Measurements from ENCODE around the gene FAM72B. TPM values are rescaled to one million over a fixed set of nuclear protein-coding genes. Genes with fewer than 3 reads are reported as not detected.
"Not testable (repeated sequence)": the region's sequence is repeated elsewhere in the genome, so short reads cannot be mapped to it uniquely, and the experiment has no call there.

The FAM72B gene
- total and polyA plus RNA-seq, 12 donors, result 0.13 to 1.1 (median 0.34) TPM; not detected in 5

DNA sequence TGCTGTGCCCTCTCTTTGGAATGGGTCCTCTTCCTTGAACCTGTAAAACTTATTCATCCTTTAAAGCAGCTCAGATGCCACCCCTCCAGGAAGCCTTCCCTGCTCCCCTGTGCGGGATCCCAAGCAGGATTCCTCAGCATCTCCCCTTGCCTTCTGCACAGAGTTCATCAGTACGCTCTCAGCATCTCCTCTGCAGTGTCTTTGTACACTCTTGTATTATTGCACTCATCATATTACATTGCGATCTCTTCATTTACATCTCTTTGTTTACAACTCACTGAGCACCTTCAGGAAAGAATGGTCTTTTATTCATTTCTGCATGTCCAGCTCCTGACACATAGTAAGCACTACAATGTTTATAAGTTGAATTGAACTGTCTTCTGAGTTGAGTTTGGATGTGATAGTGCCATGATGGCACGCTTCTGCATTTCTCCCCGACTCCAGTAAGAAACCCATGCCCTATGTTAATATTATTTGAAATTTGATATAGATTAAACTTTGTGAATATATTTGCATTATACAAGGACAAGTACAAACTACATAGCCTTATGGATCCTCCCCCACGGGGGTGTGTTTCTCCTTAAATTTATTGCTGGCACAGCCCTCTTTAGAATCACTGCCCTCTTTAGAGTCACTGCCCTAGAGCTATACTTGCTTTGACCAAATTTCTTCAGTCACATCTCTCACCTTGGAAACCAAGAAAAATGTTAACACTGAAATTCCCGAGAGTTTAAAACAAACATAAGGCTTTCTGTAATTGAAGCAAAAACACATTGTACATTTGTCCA, 13.1 kb upstream of the FAM72B start:
- ATAC-seq; H3K4me3 ChIP-seq; intact Hi-C loops (cut with DNase I); H3K36me3 ChIP-seq; H3K27me3 ChIP-seq; H3K9me3 ChIP-seq; DNase-seq; H3K4me1 ChIP-seq; H3K27ac ChIP-seq: not testable (repeated sequence)
- WGBS, 2 donors, result 85 to 93% methylated on average over 2 to 3 of the region's 7 CpGs

DNA sequence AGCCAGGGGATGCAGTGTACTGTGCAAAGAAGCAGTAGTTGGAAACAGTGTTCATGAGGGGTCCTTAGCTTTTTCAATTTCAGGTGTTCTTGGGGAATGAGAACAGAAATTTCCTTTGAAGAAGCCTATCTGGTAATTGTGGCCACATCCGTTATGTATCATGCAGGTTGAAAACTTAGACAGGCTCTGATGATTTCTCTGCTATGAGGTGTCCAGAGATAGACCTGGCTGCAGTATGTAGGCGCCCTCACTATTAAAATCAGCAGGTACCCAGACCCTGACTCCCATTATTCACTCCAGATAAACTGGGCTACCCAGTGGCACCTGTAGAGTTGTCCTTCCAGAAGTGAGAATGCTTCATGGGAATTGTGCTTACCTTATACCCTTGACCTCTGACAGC, 8.4 kb upstream of the FAM72B start:
- H3K27ac ChIP-seq; H3K27me3 ChIP-seq; DNase-seq; H3K4me3 ChIP-seq; ATAC-seq; H3K9me3 ChIP-seq; H3K36me3 ChIP-seq; H3K4me1 ChIP-seq; intact Hi-C loops (cut with DNase I): not testable (repeated sequence)
- 100% methylated on average over 1 to 2 of the region's 2 CpGs for WGBS, 2 donors

DNA sequence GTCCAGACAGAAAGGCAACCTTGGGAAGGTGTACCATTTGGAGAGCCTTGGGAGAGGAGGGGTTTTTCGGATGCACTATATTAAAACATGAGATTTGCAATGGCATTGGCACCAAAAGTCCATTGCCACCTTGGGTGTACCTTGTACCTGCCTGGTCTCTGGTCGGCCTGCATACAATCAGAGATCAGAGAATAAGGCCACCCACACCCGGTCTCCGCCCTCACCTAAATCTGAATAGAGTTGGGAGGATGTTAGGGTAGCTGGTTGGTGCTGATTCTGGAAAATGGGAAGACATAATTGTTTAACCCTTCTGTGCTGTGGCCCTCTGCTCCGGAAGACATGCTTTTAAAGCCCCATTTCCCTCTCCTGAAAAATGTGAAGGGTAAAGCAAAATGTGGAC, 3.8 kb upstream of the FAM72B start:
- H3K27ac ChIP-seq; ATAC-seq; DNase-seq; H3K9me3 ChIP-seq; H3K27me3 ChIP-seq; H3K4me1 ChIP-seq; H3K36me3 ChIP-seq; intact Hi-C loops (cut with DNase I): not testable (repeated sequence)
- 64 to 76% methylated on average over 5 of the region's 5 CpGs for WGBS, 2 donors
- H3K4me3 ChIP-seq, result peak overlapping the region in 5 of 10 donors; percentile 26 to 34 (median 31)

- H3K9me3 ChIP-seq; intact Hi-C loops (cut with DNase I); H3K27ac ChIP-seq; ATAC-seq; H3K4me1 ChIP-seq; H3K36me3 ChIP-seq; H3K27me3 ChIP-seq: not testable (repeated sequence)
- peak; percentile 23 to 52 for DNase-seq
- peak overlapping the region in 4 of 10 donors; percentile 24 to 43 (median 26) for H3K4me3 ChIP-seq
- 0% methylated on average over 3 to 4 of the region's 20 CpGs for WGBS, 2 donors
Observed at GRCh38 chr1:121186191-121186590, 2.1 kb upstream of the FAM72B start.

DNA sequence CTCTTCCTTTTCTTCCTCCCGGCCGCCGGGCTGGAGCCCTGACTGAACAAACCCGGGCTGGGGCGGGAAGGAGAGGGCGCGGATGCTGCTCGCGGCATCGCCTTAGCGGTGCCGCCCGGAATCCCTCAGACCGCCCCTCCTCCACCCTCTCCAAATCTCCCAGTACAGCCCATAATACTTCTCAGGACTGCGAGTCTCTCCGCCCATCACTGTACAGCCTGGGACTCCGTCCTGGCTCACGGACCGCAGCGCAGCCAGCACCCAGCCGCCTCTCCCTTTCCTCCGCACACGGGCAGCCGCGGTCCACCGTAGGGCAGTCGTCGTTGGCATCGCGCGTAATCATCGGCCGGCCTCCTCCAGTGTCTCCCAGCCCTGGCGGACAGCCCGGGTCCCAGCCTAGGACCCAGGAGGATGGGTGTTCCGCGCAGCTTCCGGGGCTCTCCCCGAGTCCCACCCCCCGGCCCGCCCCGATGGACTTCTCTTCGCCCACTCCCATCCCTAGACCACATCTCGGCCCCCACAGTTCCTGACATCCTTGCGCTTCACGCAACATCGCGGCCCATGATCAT, 1.1 kb upstream of the FAM72B start:
- Histone ChIP-seq H3K4me3 (peak overlapping the region in 9 of 10 donors; percentile 26 to 61 (median 44)), H3K27ac (peak overlapping the region in 5 of 10 donors; percentile 41 to 81 (median 75))
- H3K27me3 ChIP-seq; DNase-seq; intact Hi-C loops (cut with DNase I); H3K4me1 ChIP-seq; H3K36me3 ChIP-seq; H3K9me3 ChIP-seq: not testable (repeated sequence)
- ATAC-seq, result peak; percentile 14 to 57 (median 32)
- WGBS, 2 donors, result no CpG with 5 or more reads among the region's 48 CpGs

DNA sequence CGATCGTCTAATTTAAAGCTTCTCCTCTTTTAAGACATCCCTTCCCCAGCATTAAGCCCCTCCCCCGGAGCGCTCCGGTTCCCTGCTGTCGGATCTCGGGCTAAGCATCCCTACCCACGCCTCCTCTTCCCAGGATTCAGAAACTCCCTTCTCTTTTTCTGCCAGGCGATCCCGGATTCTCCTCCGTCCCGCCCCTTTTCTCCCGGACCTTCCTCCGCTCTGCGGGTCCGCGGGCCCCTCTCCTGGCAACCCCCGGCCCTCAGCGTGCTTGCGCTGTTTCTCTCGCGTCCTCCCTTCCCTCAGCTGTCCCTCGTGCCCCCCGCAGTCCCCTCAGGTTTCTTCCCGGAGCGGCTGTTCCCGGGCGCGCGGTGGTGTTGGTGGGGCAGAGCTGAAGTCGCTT, 273 bp downstream of the FAM72B start:
- peak in 1 of 2 donors; percentile 6 for DNase-seq
- H3K4me3 ChIP-seq, result peak overlapping the region in 8 of 10 donors; percentile 21 to 50 (median 46)

DNA sequence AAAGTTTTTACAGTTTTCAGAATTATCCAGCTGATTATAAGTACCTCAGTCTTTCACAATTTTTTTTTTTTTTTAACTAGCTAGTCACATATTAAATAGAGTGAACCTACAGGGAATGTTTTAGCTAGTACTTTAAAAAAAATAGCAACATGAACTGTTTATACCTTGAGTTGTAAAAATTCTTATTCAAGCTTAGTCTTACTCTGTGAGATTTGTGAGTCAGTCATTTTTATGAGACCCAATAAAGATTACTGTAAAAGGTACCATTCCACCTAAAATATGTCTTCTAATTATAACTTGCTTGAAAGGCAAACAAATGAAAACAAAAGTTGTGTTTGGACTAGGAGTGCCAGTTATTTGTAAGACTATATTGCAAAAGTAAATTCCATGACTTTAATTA, 5.9 kb downstream of the FAM72B start:
- H3K4me3 ChIP-seq; intact Hi-C loops (cut with DNase I); H3K4me1 ChIP-seq; H3K9me3 ChIP-seq; ATAC-seq; H3K36me3 ChIP-seq; DNase-seq; H3K27ac ChIP-seq; H3K27me3 ChIP-seq: not testable (repeated sequence)

More for the DNA sequence above, 273 bp downstream of the FAM72B start:
- H3K27me3 ChIP-seq; H3K27ac ChIP-seq; H3K4me1 ChIP-seq; H3K36me3 ChIP-seq; intact Hi-C loops (cut with DNase I); H3K9me3 ChIP-seq; ATAC-seq: not testable (repeated sequence)
- 1% methylated on average over 11 to 16 of the region's 31 CpGs for WGBS, 2 donors

DNA sequence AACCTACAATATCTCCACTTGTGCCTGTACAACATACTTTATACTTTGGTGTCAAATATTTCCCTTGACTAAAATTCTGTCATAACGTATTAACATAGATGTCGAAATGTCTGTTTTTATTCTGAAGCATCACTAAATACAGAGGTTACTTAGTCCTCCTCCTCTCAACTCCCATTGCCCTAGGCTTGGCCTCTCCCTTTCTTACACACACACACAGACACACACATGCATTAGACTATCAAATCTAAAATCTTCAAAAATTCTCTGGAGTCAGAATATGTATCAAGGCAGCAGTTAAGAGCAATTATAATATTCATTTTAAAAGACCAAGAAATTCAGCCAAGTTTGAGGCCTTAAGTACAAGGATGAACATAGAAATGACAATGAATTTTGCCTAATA, 7.5 kb downstream of the FAM72B start:
- H3K4me1 ChIP-seq; H3K27me3 ChIP-seq; H3K4me3 ChIP-seq; H3K36me3 ChIP-seq; H3K9me3 ChIP-seq; DNase-seq; intact Hi-C loops (cut with DNase I); ATAC-seq; H3K27ac ChIP-seq: not testable (repeated sequence)
- WGBS, 2 donors, result 94 to 100% methylated on average over 2 of the region's 2 CpGs

DNA sequence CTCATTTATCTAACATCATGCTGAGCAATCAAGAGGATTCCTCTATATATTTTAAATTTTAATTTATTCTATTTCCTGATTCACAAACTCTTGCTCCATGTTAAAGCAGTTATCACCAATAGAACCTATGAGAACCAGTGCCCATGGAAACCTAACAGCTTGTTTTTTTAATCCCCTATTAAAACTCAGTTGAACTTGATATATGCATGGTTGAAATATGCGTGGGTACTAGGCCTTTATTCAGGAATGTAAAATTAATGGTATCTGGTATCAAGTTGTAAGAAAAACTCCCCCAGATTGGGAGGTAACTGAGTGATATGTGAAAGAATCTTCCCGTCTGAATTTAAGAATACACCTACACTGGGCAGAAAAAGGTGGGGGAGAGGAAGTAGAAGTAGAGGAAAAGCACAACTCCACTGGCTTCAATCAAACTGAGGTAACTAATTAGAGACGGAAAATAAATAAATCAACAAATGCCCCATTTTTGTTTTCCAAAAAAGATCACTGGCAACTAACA, 15.9 kb downstream of the FAM72B start:
- ATAC-seq, result not testable (repeated sequence)

DNA sequence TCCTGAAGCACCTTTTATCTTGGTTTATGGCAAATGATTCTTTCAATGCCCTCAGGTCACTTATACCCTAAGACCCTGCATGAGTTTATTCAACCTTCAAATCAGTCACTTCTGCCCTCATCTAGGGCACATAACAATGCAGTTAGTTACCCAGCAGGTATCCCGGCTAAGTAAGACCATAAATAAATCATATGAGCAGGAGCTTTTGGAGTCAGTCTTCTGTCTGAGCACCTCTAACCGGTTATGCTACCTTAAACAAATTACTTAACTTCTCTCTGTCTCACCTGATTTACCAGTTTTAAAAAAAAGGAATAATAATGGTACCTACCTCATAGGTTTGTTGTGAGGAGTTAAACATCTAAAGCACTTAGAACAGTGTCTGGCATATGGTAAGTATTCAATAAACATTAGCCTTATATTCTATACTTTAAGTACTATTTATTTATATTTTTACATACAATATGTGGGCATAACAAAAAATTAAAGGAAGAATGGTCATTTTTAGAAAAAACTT, 16.9 kb downstream of the FAM72B start:
- H3K9me3 ChIP-seq; intact Hi-C loops (cut with DNase I); H3K4me1 ChIP-seq; ATAC-seq; DNase-seq; H3K27me3 ChIP-seq; H3K27ac ChIP-seq; H3K4me3 ChIP-seq; H3K36me3 ChIP-seq: not testable (repeated sequence)
- WGBS, 2 donors, result 95 to 96% methylated on average over 2 of the region's 2 CpGs

More for the DNA sequence above, 15.9 kb downstream of the FAM72B start:
- H3K4me1 ChIP-seq; H3K36me3 ChIP-seq; H3K27ac ChIP-seq; H3K4me3 ChIP-seq; H3K9me3 ChIP-seq; intact Hi-C loops (cut with DNase I); H3K27me3 ChIP-seq; DNase-seq: not testable (repeated sequence)
- WGBS, 2 donors, result 96 to 100% methylated on average over 2 of the region's 3 CpGs

DNA sequence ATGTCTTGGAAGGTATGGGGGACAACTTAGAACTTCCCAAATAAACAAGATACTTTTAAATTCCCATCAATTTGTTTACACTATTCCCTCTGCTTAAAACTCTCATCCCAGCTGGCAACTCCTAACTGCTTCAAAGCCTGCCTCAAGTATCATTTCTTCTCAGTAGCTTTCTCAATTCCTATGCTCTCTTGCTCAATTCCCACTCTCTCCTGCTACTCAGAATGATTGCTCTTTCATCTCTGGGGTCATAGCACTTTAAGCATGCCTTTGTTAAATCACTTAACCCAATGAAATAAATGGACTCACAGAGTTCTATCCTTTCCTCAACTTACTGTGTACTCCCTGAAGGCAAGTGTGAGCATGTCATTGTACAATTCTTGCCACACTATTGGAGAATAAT, 18.8 kb downstream of the FAM72B start:
- H3K27ac ChIP-seq; H3K36me3 ChIP-seq; H3K4me3 ChIP-seq; H3K9me3 ChIP-seq; ATAC-seq; intact Hi-C loops (cut with DNase I); H3K27me3 ChIP-seq; DNase-seq; H3K4me1 ChIP-seq: not testable (repeated sequence)

All from heart right ventricle (tissue), 16 donors.